PFSK-1 (cell line): Measurements from ENCODE around the gene RPL12.

Experiments used
- FOXP2 ChIP-seq: optimal IDR thresholded peaks from 2 replicates; pipeline ENCODE3; 2011; ENCODE audit warnings: borderline replicate concordance, control low read depth, inconsistent platforms; ENCODE audit not compliant: insufficient read depth; ENCODE audit errors: extremely low read length, extremely low read depth
- POLR2AphosphoS5 ChIP-seq: IDR thresholded peaks from 2 replicates; pipeline ENCODE4 v1.6.1; 2012; ENCODE audit warnings: low read depth, mild to moderate bottlenecking, control low read depth, low read length, moderate library complexity
- REST ChIP-seq, 2 experiments: IDR thresholded peaks; 2 replicates each; pipeline versions ENCODE4 v1.6.1 to v1.8.0; 2011 to 2012; ENCODE audit warnings: low read depth in 2 of 2, low read length in 2 of 2, control low read depth in 1 of 2, inconsistent platforms in 1 of 2, mild to moderate bottlenecking in 1 of 2, moderate library complexity in 1 of 2; ENCODE audit not compliant: insufficient read depth in 1 of 2
- SIN3A ChIP-seq: IDR thresholded peaks from 2 replicates; pipeline ENCODE4 v1.6.1; 2012; ENCODE audit warnings: mild to moderate bottlenecking, low read length, moderate library complexity, borderline replicate concordance; ENCODE audit not compliant: insufficient read depth
- TAF1 ChIP-seq: IDR thresholded peaks from 2 replicates; pipeline ENCODE4 v1.6.1; 2012; ENCODE audit warnings: low read length, control low read depth, borderline replicate concordance; ENCODE audit not compliant: insufficient read depth

Gene RPL12

GRCh38 chr9:127403507-127404192 lies 47.6 kb downstream of the RPL12 start:
- TF ChIP-seq REST (IDR thresholded peaks at IDR 0.05; ENCODE audit: insufficient read depth in 1 of 2, low read depth in 2 of 2, low read length in 2 of 2): no peak
- no peak for TF ChIP-seq SIN3A
- no peak for TF ChIP-seq TAF1
- no peak for TF ChIP-seq FOXP2
- no peak for TF ChIP-seq POLR2AphosphoS5

- TF ChIP-seq POLR2AphosphoS5: no peak
- no peak for TF ChIP-seq FOXP2
- TF ChIP-seq SIN3A: no peak
- TF ChIP-seq REST (IDR thresholded peaks at IDR 0.05; ENCODE audit: insufficient read depth in 1 of 2, low read depth in 2 of 2, low read length in 2 of 2): no peak
- TF ChIP-seq TAF1: no peak
Observed at GRCh38 chr9:127402401-127403090, 48.7 kb downstream of the RPL12 start.

GRCh38 chr9:127399736-127400269 lies 51.4 kb downstream of the RPL12 start:
- no peak for TF ChIP-seq REST (IDR thresholded peaks at IDR 0.05; ENCODE audit: insufficient read depth in 1 of 2, low read depth in 2 of 2, low read length in 2 of 2)
- no peak for TF ChIP-seq SIN3A
- TF ChIP-seq FOXP2: no peak
- TF ChIP-seq POLR2AphosphoS5: no peak
- no peak for TF ChIP-seq TAF1

DNA sequence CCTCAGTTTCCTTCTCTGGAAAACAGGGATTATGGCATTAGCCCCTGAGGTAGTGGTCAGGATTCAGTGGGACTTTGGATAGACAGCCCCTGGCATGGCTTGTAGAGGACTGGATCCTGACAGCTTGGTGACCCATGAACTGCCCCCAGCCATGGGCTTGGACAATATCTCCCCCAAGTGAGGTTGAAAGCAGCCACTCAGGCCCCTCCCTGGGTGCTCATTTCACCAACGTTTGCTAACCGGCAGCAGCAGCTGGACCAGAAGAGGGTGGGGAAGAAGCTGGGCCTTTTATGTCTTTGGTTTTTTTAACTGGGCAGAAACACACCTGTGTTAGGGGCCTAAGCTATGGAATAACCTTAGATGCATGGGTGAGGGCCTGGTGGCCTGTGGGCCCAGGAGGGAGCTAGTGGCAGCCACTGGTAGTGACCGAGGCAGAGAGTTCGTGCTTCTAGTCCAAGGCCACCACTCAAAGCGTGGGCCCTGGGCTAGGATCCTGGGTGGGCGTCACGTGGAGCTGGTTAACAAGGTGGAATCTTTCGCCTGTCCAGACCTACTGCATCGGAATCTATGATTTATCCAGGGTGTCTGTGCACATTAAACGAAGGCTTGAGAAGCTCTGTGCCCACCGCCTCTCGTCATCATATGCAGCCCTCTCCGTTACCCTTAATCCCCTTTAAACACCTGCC lies 52.3 kb downstream of the RPL12 start:
- TF ChIP-seq REST (IDR thresholded peaks at IDR 0.05; ENCODE audit: insufficient read depth in 1 of 2, low read depth in 2 of 2, low read length in 2 of 2) (no peak), POLR2AphosphoS5 (no peak)
